ENCODE results near the gene ZNF618.

Gene ZNF618

DNA sequence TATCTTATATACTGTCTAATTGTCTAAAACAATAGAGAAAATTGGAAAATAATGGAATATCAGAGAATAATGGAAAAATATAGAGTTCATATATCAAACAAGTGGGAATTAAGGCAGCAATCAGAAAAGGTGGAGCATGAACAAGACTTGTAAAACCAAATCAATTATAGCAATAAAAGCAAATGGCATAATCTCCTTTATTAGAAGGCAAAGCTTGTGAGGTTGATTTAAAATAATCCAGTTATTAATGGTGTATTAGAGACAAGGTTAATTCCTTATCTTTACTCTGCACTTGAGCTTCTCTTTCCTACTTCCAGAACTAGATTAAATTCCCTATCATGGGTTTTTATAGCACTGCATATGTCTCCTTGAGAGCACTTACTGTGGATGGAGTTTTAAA is 137.9 kb downstream of the ZNF618 start:
- in situ Hi-C loops (cut with MboI; ENCODE audit: low sequenced_read_pairs): no loop called here

DNA sequence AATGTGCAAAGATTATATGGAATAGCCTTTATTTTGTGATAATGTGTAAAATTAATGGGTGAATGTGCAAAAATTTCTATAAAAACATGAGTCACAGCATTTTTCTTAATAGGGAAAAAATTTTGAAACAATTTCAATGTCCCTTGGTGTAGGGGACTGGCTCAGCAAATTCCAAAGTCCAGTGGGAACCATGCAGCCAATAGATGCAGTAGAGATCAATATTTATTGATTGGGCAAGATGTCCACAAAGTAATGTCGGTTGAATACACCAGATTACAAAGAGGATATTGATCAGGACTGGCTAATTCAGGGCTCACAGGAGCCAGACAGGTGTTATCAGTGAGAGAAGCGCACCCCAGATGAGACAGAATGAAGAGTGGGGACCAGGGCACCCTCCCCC is 139.5 kb downstream of the ZNF618 start:
- in situ Hi-C loops (cut with MboI; ENCODE audit: low sequenced_read_pairs): no loop called here

DNA sequence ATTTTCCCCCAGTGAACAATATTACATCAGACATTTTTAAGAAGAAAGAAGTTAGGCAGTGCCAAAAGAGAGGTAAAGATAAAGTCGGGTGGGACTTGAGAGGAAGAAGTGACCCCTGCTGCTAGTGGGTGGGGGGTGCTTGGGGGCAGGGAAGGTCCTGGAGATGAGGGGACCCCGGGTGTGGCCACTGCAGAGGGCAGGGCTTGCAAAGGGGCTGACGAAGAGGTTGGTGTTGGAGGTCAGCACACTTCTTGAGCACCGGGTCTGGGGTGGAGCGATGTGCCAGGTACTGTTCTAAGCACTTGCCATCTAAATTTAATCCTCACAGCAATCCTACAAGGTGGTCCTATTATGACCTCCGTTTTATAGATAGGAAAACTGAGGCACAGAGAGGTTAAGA is 140.0 kb downstream of the ZNF618 start:
- in situ Hi-C loops (cut with MboI; ENCODE audit: low sequenced_read_pairs): no loop called here

DNA sequence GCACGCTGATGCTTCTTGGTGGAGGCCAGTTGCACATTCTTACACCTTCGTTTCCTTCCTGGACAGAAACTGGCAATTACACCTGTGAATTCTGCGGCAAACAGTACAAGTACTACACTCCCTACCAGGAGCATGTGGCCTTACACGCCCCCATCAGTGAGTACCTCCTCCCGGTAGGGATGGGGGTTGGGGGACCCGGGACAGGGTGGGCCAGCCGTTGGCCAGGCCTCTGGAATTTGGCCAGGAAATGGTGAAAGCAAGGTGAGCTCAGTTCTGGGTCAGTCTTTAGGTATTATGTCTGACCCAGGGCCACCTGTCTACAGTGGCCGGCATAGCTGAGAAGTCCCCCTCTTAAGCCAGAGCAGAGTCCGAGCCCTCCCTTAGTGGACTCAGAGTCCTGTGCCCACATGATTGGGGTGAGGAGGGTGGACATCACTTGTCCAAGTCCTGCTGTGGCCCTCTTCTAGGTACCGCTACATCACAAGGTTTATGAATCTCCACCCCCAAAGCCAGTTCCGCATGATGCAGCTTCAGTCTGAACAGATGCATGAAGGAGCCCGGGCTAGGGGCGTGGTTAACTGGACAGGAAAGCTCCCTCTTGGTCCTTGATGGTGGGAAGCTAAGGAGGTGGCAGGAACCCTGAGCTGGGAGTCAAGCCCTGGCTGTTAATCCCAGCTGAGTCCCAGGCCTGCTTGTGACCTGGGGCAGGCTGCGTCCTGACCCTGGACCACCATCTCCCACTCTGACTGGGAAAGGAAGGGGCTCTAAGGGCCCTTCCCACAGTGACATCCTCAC is 140.7 kb downstream of the ZNF618 start:
- in situ Hi-C loops (cut with MboI; ENCODE audit: low sequenced_read_pairs): no loop called here

DNA sequence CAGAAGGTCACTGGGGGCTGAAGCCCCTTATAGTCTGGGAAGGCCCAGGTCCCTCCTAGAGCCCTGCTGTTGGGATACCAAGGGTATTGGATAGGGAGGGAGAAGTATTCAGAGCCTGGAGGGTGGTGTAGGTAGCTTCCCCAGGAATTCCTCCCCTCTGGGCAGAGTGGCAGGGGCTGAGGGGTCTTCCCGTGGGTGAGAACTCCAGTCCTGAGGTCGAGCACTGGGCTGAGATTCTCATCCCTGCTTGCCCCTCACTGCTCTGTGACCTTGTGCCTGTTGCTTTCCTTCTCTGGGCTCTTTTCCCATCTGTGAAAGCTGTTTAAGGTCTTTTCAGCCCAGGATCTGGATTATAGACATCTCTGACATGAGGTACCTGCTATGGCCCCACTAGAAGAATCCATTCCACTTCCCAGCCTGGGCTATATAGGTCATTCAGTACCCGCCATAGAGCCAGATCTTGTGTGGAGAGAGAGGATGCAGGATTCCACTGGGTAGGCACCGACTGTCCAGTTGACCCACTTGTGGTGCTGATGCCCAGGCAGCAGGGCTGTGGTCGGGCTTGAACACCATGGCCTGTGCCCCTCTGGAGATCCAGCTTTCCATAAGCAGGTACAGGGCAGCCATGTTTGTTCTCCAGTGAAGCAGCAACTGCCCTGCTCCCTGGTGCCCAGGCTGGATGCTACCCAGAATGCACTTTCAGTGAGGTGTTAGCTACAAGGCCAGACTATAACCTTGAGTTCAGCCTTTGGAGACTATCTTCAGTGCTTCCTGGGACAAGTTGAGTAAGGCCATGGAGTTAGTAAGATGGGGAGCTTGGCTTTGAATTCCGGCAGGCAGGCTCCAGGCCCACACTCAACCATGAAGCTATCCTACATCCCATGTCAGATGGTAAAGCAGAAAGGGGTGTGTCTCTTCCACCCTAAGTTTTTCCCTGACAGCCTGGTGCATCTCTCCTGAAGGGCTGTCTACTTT is 141.9 kb downstream of the ZNF618 start:
- in situ Hi-C loops (cut with MboI; ENCODE audit: low sequenced_read_pairs): no loop called here

DNA sequence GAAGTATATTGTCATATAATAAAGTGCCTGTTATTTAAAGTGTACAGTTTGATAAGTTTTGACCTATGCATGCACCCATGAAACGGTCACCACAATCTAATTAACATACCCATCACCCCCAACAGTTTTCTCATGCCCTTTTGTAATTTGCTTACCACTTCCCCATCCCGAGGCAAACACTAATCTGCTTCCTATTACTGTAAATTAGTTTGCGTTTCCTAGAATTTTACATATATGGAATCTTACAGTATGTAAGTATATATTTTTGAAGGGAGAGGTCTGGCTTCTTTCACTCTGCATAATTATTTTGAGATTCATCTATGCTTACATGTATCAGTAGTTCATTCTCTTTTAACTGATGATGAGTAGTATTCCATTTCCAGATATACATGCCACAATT is 145.5 kb downstream of the ZNF618 start:
- in situ Hi-C loops (cut with MboI; ENCODE audit: low sequenced_read_pairs): no loop called here

DNA sequence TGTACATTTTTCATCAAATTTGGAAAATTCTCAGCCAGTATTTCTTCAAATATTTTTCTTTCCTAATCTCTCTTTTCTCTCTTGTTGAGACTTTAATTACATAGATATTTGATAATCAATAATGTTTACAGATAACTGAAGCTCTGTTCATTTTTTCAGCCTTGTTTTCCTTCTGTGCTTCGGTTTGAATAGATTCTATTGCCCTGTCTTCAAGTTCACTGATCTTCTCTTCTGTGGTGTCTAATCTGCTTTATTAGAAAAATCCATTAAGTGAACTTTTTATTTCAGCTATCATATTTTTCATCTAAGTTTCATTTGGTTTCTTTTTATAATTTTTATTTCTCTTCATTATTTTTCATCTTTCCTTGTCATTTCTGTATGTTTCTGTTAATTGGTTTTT is 147.9 kb downstream of the ZNF618 start:
- in situ Hi-C loops (cut with MboI; ENCODE audit: low sequenced_read_pairs): no loop called here

DNA sequence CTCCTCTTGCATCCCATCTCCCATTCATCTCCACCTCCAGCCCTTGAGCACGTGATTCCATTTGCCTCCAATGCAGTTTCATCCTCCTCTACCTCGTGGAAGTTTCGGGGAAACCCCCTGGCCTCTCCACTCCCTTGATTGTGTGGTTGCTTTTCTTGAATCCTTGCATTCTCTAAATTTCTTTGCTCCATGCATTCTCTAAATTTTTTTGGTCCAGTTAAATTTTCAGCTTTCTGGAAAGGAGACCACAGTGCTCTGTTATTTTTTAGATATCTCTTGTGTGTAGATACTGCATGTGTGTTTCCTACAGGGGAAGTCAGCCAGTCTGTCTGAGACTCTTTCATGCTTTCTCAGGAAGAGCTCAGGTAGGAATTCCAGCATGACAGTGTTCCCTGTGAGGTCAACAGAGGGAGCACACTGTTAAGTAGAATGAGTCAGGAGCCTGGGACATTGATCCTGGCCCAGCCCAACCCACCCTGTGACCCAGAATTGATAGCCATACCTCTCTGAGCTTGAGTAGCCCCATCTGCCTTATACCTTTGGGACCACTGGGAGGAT is 149.2 kb downstream of the ZNF618 start:
- in situ Hi-C loops (cut with MboI; ENCODE audit: low sequenced_read_pairs): no loop called here

DNA sequence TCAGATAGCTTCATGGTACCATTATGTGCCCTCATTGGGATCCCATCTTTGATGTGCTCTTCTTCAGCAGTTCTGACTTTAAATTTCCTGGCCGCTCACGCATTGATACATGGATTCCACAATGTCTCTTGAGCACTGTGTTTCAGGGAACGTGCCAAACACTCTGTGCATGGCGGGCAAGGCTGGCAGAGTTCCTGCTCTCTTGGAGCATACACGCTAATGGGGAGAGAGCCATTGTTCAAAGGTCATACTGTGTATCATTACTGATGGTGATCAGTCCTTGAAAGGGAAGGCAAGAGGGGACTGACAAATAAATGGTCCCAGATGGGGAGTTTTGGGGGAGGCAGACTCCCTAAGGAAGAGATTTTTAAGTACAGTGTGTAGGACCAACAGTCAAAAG is 149.7 kb downstream of the ZNF618 start:
- in situ Hi-C loops (cut with MboI; ENCODE audit: low sequenced_read_pairs): no loop called here

DNA sequence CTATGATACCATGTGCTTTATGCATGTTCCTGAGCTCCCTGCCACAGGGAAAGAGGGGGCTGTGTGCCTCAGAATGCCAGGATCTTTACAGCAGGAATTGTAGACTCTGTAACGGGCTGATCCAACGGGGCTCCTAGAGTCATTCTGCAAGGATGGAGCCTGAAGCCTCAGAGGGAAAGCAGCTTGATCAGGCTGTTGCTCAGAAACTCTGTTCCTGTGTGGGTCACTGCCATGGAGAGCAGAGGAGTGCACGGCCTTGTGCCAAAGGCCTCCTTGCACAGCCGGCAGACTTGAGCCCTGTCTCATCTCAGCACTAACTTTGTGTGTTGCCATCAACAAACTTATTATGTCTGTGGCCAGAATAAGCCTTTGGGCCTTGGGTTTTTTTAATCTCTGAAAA is 150.2 kb downstream of the ZNF618 start:
- in situ Hi-C loops (cut with MboI; ENCODE audit: low sequenced_read_pairs): no loop called here

DNA sequence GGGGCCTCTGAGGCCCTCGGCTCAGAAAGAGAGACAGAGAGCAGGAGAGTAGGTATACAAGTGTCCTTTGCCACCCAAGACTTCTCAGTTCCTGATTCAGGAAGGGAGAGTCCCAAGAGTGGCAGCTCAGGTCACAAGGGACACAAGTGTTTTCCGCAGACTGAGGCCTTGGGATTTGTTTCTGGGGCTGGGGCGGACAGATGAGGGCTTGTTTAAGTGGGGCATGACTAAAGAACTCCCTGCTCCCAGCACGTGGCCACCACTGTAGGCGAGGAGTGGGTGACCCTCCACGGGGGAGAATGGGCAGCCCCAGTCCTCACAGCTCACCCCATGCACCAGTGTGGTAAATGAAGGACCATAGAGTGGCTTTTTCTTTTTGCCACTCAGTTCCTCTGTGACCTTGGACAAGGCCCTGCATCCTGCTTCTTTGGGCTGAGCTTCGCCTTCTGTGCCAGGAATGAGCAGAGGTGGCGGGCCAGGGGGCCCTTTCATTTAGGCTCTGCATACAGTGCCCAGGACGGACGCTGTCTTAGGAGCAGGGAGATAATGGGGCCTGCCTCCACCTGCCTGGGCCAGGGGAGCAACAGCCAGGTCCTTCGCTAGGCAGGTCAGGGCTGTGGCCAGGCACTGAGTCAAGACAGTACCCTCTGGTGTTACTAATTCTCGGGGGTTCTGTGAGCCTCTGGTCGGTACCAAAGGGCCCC is 151.2 kb downstream of the ZNF618 start:
- in situ Hi-C loops (cut with MboI; ENCODE audit: low sequenced_read_pairs): no loop called here

DNA sequence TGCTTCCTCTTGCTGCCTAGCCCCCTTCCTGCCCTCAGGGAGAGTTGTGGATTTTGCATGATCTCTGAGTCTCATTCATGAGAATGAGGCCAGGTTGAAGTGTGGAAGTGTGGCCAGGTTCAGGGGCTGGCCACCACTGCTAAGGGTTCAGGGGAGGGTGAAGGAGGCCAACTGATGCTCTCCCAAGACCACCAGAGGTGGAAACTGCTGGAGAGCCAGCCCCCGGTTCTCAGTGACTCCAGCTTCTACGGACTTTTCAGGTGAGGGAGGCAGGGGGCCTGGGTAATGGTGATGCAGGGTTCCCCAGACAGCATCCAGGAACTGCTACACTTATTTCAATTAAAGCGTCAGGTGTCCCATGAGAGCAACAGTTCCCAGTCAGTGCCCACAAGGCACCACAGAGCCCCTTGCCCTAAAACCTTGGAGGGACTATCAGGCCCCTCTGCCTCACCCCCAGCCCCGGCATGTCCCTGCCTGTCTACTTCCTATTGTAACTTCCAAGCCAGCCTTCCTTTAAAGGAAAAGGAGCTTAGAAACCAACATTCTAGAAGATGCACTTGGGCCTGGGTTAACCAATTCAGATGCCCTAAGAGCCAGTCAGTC is 151.9 kb downstream of the ZNF618 start:
- in situ Hi-C loops (cut with MboI; ENCODE audit: low sequenced_read_pairs): no loop called here

DNA sequence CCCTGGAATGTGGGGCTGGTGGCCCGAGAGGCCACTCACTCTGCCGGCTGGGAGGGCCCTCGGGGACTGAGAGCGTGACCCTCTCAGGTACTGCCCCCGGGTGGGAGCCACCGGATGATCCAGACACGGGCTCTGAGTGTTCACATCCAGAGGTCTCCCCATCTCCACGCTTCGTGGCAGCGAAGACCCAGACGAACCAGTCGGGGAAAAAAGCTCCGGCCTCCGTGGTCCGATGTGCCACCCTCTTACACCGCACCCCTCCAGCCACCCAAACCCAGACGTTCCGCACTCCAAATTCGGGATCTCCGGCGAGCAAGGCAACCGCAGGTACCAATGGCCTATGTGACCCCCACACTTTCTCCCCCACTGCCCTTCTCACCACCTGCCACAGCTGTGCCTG is 152.5 kb downstream of the ZNF618 start:
- in situ Hi-C loops (cut with MboI; ENCODE audit: low sequenced_read_pairs): no loop called here

DNA sequence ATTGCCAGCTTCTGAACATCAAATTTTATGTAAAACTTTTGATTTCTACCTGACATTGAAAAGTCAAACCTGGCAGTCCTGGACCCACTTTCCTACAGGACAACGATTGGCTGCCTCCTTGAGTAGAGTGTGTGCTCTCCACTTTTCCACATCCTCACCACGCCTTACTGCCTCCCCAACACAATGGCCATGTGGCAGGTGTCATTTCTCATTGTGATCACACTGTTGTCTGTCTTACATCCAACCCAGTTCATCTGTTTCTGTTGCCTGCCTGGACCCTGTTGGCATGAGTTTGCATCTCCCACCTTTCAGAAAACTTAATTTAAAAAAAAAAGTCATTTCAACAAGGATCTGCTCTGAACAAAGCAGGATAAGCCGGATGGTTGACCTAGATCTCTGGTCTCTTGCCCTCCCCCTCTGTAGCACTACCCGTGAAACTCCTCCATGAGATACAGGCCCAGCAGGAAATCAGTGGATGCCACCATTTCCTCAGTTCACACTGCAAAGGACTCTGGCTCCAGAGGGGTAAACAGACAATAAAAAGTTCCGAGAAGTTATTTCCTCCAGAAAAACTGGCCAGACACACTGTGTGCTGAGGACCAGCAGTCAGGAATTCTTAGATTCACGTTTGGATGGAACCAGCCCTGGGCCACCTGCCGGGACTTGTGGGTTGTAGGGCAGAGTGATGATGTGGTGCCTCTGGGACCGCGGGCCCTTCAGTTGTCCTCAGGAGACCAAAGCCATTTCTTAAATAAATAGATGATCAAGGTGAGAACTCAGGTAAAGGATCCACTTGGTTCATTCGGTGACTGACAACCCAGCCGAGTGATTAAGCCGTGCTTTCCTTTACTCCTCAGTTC is 153.4 kb downstream of the ZNF618 start:
- in situ Hi-C loops (cut with MboI; ENCODE audit: low sequenced_read_pairs): no loop called here

DNA sequence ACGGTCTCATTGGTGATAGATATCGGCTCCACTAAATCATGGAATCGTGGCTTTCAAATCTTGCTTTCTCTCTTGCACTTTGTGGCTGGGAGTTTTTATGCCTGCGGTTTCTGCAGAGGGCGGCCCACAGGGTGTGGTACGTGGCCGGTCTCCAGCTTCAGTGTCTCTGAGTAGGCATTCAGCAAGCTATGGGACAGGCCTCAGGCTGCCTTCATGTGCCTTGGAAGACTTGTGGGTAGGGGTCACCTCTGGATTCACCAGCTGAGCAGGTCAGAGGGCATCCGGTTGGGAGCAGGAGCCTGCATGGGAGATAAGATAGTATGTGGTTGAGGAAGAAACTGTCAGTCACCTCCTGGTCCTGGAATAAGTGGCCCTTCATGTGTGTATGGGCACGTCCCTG is 154.3 kb downstream of the ZNF618 start:
- in situ Hi-C loops (cut with MboI; ENCODE audit: low sequenced_read_pairs): no loop called here

DNA sequence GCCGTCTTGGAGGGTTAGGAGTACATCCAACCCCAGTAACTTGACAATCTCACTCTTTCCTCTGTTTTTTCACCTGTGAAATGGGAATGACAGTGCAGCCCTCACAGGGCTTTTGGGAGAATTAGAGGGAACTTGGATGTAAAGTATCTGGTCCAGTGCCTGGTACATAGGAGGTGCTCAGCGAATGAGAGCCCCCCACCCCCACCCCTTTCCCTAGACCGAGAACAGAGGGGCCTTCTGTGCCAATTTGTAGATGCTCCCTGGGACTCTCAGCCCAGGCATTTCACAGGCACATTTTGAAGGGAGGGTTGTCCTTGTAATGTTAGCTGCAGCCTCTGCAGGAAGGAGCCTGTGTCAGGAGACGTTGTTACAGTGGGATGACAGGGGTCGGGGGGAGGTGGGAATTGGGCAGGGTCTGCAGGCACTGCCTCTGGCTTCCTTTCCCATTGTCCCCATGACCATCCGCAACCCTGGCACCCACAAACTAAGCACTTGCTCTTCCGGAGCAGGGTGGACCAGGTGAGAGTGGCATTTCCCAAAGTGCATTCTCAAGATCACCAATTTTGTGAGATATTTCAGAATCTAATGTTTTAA is 155.0 kb downstream of the ZNF618 start:
- in situ Hi-C loops (cut with MboI; ENCODE audit: low sequenced_read_pairs): no loop called here

DNA sequence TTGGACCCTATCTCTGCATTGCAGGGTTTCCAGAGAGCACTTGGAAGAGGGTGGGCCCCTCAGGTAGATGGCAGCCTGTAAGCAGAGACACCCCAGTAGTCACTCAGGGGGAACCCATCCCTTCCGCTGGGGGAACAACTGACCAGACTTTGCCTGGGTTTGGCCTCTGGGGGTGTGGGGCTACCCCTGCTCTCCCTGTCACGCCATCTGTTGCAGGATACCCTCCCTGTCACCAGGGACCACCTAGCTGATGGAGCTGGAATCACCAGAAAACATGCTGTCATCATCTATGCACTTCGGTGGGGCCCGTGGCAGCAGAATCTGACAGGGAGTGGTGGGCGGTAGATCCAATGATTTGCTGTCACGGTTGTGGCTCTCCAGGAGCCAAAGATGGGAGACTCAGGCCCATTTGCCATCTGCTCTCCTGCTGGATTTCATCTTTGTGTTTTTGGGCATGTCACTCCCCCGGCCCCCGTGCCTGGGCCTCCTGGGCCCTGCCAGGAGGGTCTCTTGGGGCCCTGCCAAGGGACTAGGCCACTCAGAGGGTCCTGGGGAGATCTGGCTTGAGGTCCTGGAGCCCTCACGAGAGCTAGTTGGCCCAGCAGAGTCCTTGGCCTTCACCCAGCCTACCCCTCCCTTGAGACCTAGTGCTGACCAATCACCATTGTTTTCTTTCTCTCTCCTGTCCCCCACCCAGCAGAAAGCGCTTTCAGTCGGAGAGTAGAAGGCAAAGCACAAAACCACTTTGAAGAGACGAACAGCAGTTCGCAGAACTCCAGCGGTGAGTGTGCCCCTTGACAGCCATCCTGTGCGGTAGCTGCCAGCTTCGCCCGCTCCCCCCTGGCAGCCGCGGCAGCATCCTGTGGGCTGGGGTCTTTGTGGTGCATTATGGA is 156.1 kb downstream of the ZNF618 start:
- in situ Hi-C loops (cut with MboI; ENCODE audit: low sequenced_read_pairs): no loop called here

DNA sequence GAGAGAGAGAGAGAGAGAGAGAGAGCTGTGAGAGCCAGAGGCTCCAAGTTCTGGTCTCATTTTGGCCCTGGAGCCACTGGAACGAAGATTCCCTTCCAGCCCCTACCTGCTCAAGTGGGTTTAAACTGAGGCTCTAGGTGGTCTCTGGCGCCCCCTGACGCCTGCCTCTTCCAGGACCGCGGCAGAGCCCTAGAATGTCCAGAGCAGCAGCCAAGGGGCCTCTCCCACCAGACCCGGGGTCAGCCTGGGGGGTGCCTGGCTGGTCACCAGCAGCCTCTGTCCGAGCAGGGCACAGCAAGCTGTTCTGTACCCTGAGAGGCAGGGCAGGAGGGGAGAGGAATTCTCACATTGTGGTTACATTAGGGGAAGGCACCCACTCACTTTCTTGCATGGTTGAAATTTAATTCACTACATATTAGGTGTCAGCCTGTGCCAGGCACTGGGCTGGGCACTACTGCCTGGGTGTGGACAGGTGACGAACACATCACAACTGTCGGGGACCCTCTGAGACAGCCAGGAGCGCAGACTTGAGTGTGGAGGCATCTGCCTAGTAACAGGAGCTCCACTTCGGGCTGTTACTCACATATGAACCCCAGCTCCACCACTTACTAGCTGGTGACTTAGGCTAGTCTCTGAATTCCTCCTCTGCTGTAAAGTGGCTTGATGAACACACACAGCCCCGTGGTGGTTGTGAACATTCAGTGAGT is 157.4 kb downstream of the ZNF618 start:
- in situ Hi-C loops (cut with MboI; ENCODE audit: low sequenced_read_pairs): no loop called here
